Sigmoid colon (tissue), 4 donors: ENCODE results near the gene EPM2AIP1.

ENCODE experiments used
- CTCF ChIP-seq, 4 experiments: fragments of 450-650 bp in 3 of 4; fragments of 200-600 bp in 1 of 4; IDR thresholded peaks; one replicate each; pipeline ENCODE4 v1.5.1; 2016 to 2019; ENCODE audit warnings: antibody characterized with exemption in 4 of 4, mild to moderate bottlenecking in 3 of 4, moderate library complexity in 2 of 4
- POLR2AphosphoS5 ChIP-seq, 4 donors: sonication (generic); formaldehyde crosslinking; IDR thresholded peaks; one replicate each; pipeline ENCODE4 v1.6.1; 2017; ENCODE audit warnings: antibody characterized with exemption in 4 of 4

- no peak for TF ChIP-seq CTCF (IDR thresholded peaks at IDR 0.05)
- no peak for TF ChIP-seq POLR2AphosphoS5 (IDR thresholded peaks at IDR 0.05)
These were observed 34.9 kb downstream of the EPM2AIP1 start for GRCh38 chr3:36957862-36958686.
